HepG2 (cell line): ENCODE measurements around the gene DYNC2LI1. TPM values are rescaled to one million over a fixed set of nuclear protein-coding genes. Genes with fewer than 3 reads are reported as not detected.

Source experiments
- ARID5B ChIP-seq: IDR thresholded peaks from 2 replicates; pipeline ENCODE4 v1.4.0; 2020; ENCODE audit warnings: mild to moderate bottlenecking, missing genetic modification reagents
- ATAD3A ChIP-seq: sonication (generic); formaldehyde crosslinking; IDR thresholded peaks from 2 replicates; pipeline ENCODE4 v1.4.0; 2020; ENCODE audit warnings: missing genetic modification reagents
- ATM ChIP-seq: fragments of 450-650 bp; IDR thresholded peaks from 2 replicates; pipeline ENCODE4 v1.7.1; 2017; ENCODE audit warnings: mild to moderate bottlenecking, borderline replicate concordance
- GTF2F1 ChIP-seq: fragments of 150-350 bp; IDR thresholded peaks from 2 replicates; pipeline ENCODE4 v1.6.1; 2014; ENCODE audit warnings: low read length
- HES4 ChIP-seq: sonication (generic); formaldehyde crosslinking; IDR thresholded peaks from 2 replicates; pipeline ENCODE4 v1.9.0; 2021; ENCODE audit warnings: mild to moderate bottlenecking, missing genetic modification reagents, borderline replicate concordance
- KAT2B ChIP-seq: fragments of 150-350 bp; IDR thresholded peaks from 2 replicates; pipeline ENCODE4 v1.6.1; 2014; ENCODE audit warnings: low read depth, low read length, borderline replicate concordance
- MEIS1 ChIP-seq: sonication (generic); formaldehyde crosslinking; IDR thresholded peaks from 2 replicates; pipeline ENCODE4 v1.9.0; 2021; ENCODE audit warnings: mild to moderate bottlenecking, missing genetic modification reagents, moderate library complexity, borderline replicate concordance
- NFE2L1 ChIP-seq: sonication (generic); formaldehyde crosslinking; IDR thresholded peaks from 2 replicates; pipeline ENCODE4 v1.4.0; 2020; ENCODE audit warnings: missing genetic modification reagents, mild to moderate bottlenecking, borderline replicate concordance
- PHF21A ChIP-seq: sonication (generic); formaldehyde crosslinking; IDR thresholded peaks from 2 replicates; pipeline ENCODE4 v1.5.0; 2020; ENCODE audit warnings: mild to moderate bottlenecking, missing genetic modification reagents
- POLR2AphosphoS2 ChIP-seq: IDR thresholded peaks from 2 replicates; pipeline ENCODE4 v1.6.1; 2011; ENCODE audit warnings: low read depth, low read length, improper control_type of control experiment
- PRPF4 ChIP-seq: fragments of 200-400 bp; formaldehyde crosslinking; IDR thresholded peaks from 2 replicates; pipeline ENCODE4 v1.6.1; 2016; ENCODE audit warnings: low read length, low read depth; ENCODE audit not compliant: poor library complexity, severe bottlenecking
- SPEN ChIP-seq: sonication (generic); formaldehyde crosslinking; IDR thresholded peaks from 2 replicates; pipeline ENCODE4 v1.5.1; 2020; ENCODE audit warnings: low read depth, mild to moderate bottlenecking, missing genetic modification reagents
- TAF1 ChIP-seq: sonication (generic); formaldehyde crosslinking; IDR thresholded peaks from 2 replicates; pipeline ENCODE4 v1.4.0; 2020; ENCODE audit warnings: missing genetic modification reagents
- TEAD3 ChIP-seq: optimal IDR thresholded peaks from 2 replicates; pipeline ENCODE3; 2016; ENCODE audit warnings: borderline replicate concordance
- YEATS2 ChIP-seq: sonication (generic); formaldehyde crosslinking; IDR thresholded peaks from 2 replicates; pipeline ENCODE4 v1.4.0; 2020; ENCODE audit warnings: missing genetic modification reagents, borderline replicate concordance
- ZBTB7B ChIP-seq: sonication (generic); formaldehyde crosslinking; IDR thresholded peaks from 2 replicates; pipeline ENCODE4 v1.4.0; 2020; ENCODE audit warnings: missing genetic modification reagents
- ZFP82 ChIP-seq: sonication (generic); formaldehyde crosslinking; IDR thresholded peaks from 2 replicates; pipeline ENCODE4 v1.5.1; 2020; ENCODE audit warnings: mild to moderate bottlenecking, missing genetic modification reagents, borderline replicate concordance
- ZNF24 ChIP-seq: fragments of 450-650 bp; IDR thresholded peaks from 2 replicates; pipeline ENCODE4 v1.6.1; 2017; ENCODE audit warnings: antibody characterized with exemption, mild to moderate bottlenecking
- ZNF460 ChIP-seq: sonication (generic); formaldehyde crosslinking; IDR thresholded peaks from 2 replicates; pipeline ENCODE4 v1.5.1; 2020; ENCODE audit warnings: missing genetic modification reagents, mild to moderate bottlenecking, borderline replicate concordance
- ZNF615 ChIP-seq: sonication (generic); formaldehyde crosslinking; IDR thresholded peaks from 2 replicates; pipeline ENCODE4 v1.5.0; 2020; ENCODE audit warnings: mild to moderate bottlenecking, missing genetic modification reagents, borderline replicate concordance
- ZNF616 ChIP-seq: sonication (generic); formaldehyde crosslinking; IDR thresholded peaks from 2 replicates; pipeline ENCODE4 v1.5.0; 2020; ENCODE audit warnings: low read depth, mild to moderate bottlenecking, missing genetic modification reagents
- ZSCAN25 ChIP-seq: sonication (generic); formaldehyde crosslinking; IDR thresholded peaks from 2 replicates; pipeline ENCODE4 v1.8.0; 2022; ENCODE audit warnings: mild to moderate bottlenecking, missing genetic modification reagents
- polyA plus RNA-seq, 8 experiments: library from polyadenylated mRNA; depleted of rRNA in 3 of 8; stranded (reverse) in 7 of 8; unstranded in 1 of 8; fragments of >200 nt; fragmentation: Illumina TruSeq in 4 of 8; extraction: Trizol in 4 of 8; gene quantifications; 2 replicates each; pipeline versions ENCODE4 v1.2.1 to v1.2.3, GENCODE V29; 2011 to 2016; ENCODE audit warnings: low read depth in 4 of 8, missing spikeins in 1 of 8, mixed read lengths in 1 of 8; ENCODE audit not compliant: insufficient read depth in 1 of 8
- total RNA-seq, 5 experiments: library from RNA; depleted of rRNA; stranded (reverse); fragments of >200 nt; fragmentation: Illumina TruSeq; extraction: Trizol; gene quantifications; 2 replicates each; pipeline ENCODE4 v1.2.3, GENCODE V29; 2016; ENCODE audit warnings: low read depth in 1 of 5
- TF ChIP-seq, protein P1 (sequence below): sonication (generic); formaldehyde crosslinking; IDR thresholded peaks from 2 replicates; pipeline ENCODE4 v1.4.0; 2020; ENCODE audit warnings: mild to moderate bottlenecking, missing genetic modification reagents

DYNC2LI1 gene
- total and polyA plus RNA-seq, 2 of the 13 experiments (the other 11 are each of a cell fraction or from before 2014, with no cell fraction given) = 16.9 to 23.2 TPM

GRCh38 chr2:43838560-43839267 lies 64.9 kb downstream of the DYNC2LI1 start, which contains the start of the genes ABCG5 and ABCG8 (continued):
- TF ChIP-seq ZNF615 (CRISPR knock-in tag) = no peak
- TF ChIP-seq TEAD3 (CRISPR knock-in tag) = peak; percentile 20
- no peak for TF ChIP-seq ATM
- TF ChIP-seq ZNF24 = no peak
- TF ChIP-seq, protein P1, sequence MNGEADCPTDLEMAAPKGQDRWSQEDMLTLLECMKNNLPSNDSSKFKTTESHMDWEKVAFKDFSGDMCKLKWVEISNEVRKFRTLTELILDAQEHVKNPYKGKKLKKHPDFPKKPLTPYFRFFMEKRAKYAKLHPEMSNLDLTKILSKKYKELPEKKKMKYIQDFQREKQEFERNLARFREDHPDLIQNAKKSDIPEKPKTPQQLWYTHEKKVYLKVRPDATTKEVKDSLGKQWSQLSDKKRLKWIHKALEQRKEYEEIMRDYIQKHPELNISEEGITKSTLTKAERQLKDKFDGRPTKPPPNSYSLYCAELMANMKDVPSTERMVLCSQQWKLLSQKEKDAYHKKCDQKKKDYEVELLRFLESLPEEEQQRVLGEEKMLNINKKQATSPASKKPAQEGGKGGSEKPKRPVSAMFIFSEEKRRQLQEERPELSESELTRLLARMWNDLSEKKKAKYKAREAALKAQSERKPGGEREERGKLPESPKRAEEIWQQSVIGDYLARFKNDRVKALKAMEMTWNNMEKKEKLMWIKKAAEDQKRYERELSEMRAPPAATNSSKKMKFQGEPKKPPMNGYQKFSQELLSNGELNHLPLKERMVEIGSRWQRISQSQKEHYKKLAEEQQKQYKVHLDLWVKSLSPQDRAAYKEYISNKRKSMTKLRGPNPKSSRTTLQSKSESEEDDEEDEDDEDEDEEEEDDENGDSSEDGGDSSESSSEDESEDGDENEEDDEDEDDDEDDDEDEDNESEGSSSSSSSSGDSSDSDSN (CRISPR knock-in tag) = peak; percentile 83
- TF ChIP-seq MEIS1 (CRISPR knock-in tag) = 0 out of 2 replicates have a peak, but pooled peaks have one; percentile 38
- peak; percentile 71; the same call in 1 of the 2 replicates for TF ChIP-seq NFE2L1 (CRISPR knock-in tag)
- peak; percentile 69; the same call in 1 of the 2 replicates for TF ChIP-seq YEATS2 (CRISPR knock-in tag)
- TF ChIP-seq TAF1 = peak; percentile 85
- TF ChIP-seq ATAD3A = no peak
- no peak; the same call in 1 of the 2 replicates for TF ChIP-seq ARID5B
- no peak; the same call in 1 of the 2 replicates for TF ChIP-seq SPEN (CRISPR knock-in tag)
- no peak for TF ChIP-seq GTF2F1
- TF ChIP-seq ZFP82 (CRISPR knock-in tag) = no peak
- peak; percentile 31; the same call in 1 of the 2 replicates for TF ChIP-seq ZSCAN25
- TF ChIP-seq ZBTB7B (CRISPR knock-in tag) = peak; percentile 95
- peak; percentile 85 for TF ChIP-seq PHF21A (CRISPR knock-in tag)
- peak; percentile 65; the same call in 1 of the 2 replicates for TF ChIP-seq HES4 (CRISPR knock-in tag)
- no peak for TF ChIP-seq PRPF4
- TF ChIP-seq ZNF616 (CRISPR knock-in tag) = 0 out of 2 replicates have a peak, but pooled peaks have one; percentile 9
- TF ChIP-seq POLR2AphosphoS2 = no peak
- no peak for TF ChIP-seq ZNF460 (CRISPR knock-in tag)
- TF ChIP-seq KAT2B = no peak
